SU-DHL-6 (cell line): ENCODE results near the gene NTRK3.

Experiments
- H2AFZ ChIP-seq: fragments of 200-600 bp; sonication (generic); 2 replicates; pipeline ENCODE4 v1.6.1; 2014; ENCODE audit warnings: low read depth, mild to moderate bottlenecking, moderate library complexity, mixed read lengths, antibody characterized with exemption, low read length; ENCODE audit not compliant: severe bottlenecking
- H3F3A ChIP-seq: fragments of 200-600 bp; shearing (Covaris generic); 2 replicates; pipeline ENCODE4 v1.6.0; 2016; ENCODE audit warnings: antibody characterized with exemption, mild to moderate bottlenecking; ENCODE audit not compliant: insufficient read depth
- H3K27ac ChIP-seq: fragments of 200-600 bp; sonication (generic); 2 replicates; pipeline ENCODE4 v1.5.1; 2016; ENCODE audit warnings: low read depth, mild to moderate bottlenecking, low read length, moderate library complexity, mixed read lengths
- H3K27me3 ChIP-seq: fragments of 200-600 bp; sonication (generic), shearing (Covaris generic); 2 replicates; pipeline ENCODE4 v1.6.0; 2014; ENCODE audit warnings: mild to moderate bottlenecking, low read length
- H3K36me3 ChIP-seq: fragments of 200-600 bp; sonication (generic); 2 replicates; pipeline ENCODE4 v1.6.1; 2014; ENCODE audit warnings: mild to moderate bottlenecking, low read length, mixed read lengths
- H3K4me2 ChIP-seq: fragments of 300-600, 200-600 bp; shearing (Covaris generic), sonication (generic); 2 replicates; pipeline ENCODE4 v1.6.0; 2014; ENCODE audit warnings: low read length, low read depth, mild to moderate bottlenecking; ENCODE audit not compliant: poor library complexity, severe bottlenecking
- H3K4me3 ChIP-seq: fragments of 200-600 bp; sonication (generic); 2 replicates; pipeline ENCODE4 v1.5.1; 2014; ENCODE audit warnings: antibody characterized with exemption, low read length, mild to moderate bottlenecking, mixed read lengths; ENCODE audit not compliant: insufficient read depth, poor library complexity, severe bottlenecking
- H3K79me2 ChIP-seq: fragments of 200-600 bp; sonication (generic); 2 replicates; pipeline ENCODE4 v1.6.1; 2014; ENCODE audit warnings: mild to moderate bottlenecking, low read length, moderate library complexity; ENCODE audit not compliant: insufficient read depth
- H3K9ac ChIP-seq: fragments of 200-600 bp; sonication (generic); 2 replicates; pipeline ENCODE4 v1.7.0; 2014; ENCODE audit warnings: mild to moderate bottlenecking, low read length
- H3K9me2 ChIP-seq: fragments of 200-600 bp; sonication (generic); replicated peaks from 2 replicates; pipeline ENCODE4 v1.6.1; 2014; ENCODE audit warnings: low read length; ENCODE audit not compliant: insufficient read depth
- H3K9me3 ChIP-seq: fragments of 200-600 bp; sonication (generic); 2 replicates; pipeline ENCODE4 v1.6.1; 2014; ENCODE audit warnings: low read length, mixed read lengths; ENCODE audit not compliant: insufficient read depth
- H4K20me1 ChIP-seq: fragments of 200-600 bp; sonication (generic); 2 replicates; pipeline ENCODE4 v1.6.1; 2014; ENCODE audit warnings: low read depth, mild to moderate bottlenecking, antibody characterized with exemption, low read length, moderate library complexity, mixed read lengths
- EZH2phosphoT487 ChIP-seq: fragments of 200-600 bp; sonication (generic), shearing (Covaris generic); conservative IDR thresholded peaks from 2 replicates; pipeline ENCODE4 v1.6.1; 2018; ENCODE audit warnings: mild to moderate bottlenecking, antibody characterized with exemption, low read length, moderate library complexity, mixed read lengths
- TF ChIP-seq, protein P1 (sequence below): fragments of 200-600 bp; sonication (generic); IDR thresholded peaks from one replicate; pipeline ENCODE4 v1.5.1; 2017; ENCODE audit warnings: antibody characterized with exemption, mild to moderate bottlenecking, low read length, moderate library complexity; ENCODE audit not compliant: insufficient read depth, poor library complexity, severe bottlenecking

NTRK3 gene

DNA sequence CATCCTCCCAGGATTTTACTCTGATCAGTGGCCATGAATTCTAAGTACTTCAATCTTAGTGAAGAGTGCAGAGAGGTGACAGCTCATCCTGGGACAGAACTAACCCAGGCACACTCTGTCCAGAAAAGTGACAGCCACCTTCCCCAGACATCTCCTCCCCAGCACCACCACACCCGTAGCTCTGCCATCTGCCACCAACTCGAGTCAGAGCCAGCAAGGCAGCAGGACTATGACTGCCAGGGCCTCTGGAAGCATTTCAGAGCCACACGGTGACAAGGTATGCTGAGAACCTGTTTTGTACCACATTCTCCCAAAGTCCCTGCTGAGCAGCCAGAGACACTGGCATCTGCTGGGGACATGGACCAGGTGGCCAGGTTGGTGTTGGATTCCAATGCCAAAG lies 71.0 kb downstream of the NTRK3 start:
- Histone ChIP-seq H3K27me3 (no peaks in the 10 kb centered on the region), H3K9ac (no peak overlapping the region), H3F3A (no peaks in the 10 kb centered on the region), H3K36me3 (no peaks in the 10 kb centered on the region), H3K9me2 (no peaks in the 10 kb centered on the region), H3K79me2 (no peaks in the 10 kb centered on the region), H2AFZ (no peak overlapping the region), H3K9me3 (no peaks in the 10 kb centered on the region), H3K27ac (no peak overlapping the region), H4K20me1 (no peaks in the 10 kb centered on the region), H3K4me2 (no peak overlapping the region), H3K4me3 (no peak overlapping the region)
- TF ChIP-seq, protein P1, sequence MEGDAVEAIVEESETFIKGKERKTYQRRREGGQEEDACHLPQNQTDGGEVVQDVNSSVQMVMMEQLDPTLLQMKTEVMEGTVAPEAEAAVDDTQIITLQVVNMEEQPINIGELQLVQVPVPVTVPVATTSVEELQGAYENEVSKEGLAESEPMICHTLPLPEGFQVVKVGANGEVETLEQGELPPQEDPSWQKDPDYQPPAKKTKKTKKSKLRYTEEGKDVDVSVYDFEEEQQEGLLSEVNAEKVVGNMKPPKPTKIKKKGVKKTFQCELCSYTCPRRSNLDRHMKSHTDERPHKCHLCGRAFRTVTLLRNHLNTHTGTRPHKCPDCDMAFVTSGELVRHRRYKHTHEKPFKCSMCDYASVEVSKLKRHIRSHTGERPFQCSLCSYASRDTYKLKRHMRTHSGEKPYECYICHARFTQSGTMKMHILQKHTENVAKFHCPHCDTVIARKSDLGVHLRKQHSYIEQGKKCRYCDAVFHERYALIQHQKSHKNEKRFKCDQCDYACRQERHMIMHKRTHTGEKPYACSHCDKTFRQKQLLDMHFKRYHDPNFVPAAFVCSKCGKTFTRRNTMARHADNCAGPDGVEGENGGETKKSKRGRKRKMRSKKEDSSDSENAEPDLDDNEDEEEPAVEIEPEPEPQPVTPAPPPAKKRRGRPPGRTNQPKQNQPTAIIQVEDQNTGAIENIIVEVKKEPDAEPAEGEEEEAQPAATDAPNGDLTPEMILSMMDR: no peak

GRCh38 chr15:88181613-88182012 lies 74.9 kb downstream of the NTRK3 start:
- no peaks in the 10 kb centered on the region for H3K36me3 ChIP-seq
- H3K9ac ChIP-seq: no peak overlapping the region
- no peak overlapping the region for H3K4me2 ChIP-seq
- H3K9me2 ChIP-seq: no peaks in the 10 kb centered on the region
- H3K27ac ChIP-seq: no peak overlapping the region
- H3K27me3 ChIP-seq: no peaks in the 10 kb centered on the region
- no peaks in the 10 kb centered on the region for H4K20me1 ChIP-seq
- no peaks in the 10 kb centered on the region for H3K79me2 ChIP-seq
- no peak overlapping the region for H3K4me3 ChIP-seq
- H3K9me3 ChIP-seq: no peaks in the 10 kb centered on the region
- H2AFZ ChIP-seq: no peak overlapping the region
- no peaks in the 10 kb centered on the region for H3F3A ChIP-seq
- TF ChIP-seq, protein P1: no peak
- no peak for TF ChIP-seq EZH2phosphoT487

DNA sequence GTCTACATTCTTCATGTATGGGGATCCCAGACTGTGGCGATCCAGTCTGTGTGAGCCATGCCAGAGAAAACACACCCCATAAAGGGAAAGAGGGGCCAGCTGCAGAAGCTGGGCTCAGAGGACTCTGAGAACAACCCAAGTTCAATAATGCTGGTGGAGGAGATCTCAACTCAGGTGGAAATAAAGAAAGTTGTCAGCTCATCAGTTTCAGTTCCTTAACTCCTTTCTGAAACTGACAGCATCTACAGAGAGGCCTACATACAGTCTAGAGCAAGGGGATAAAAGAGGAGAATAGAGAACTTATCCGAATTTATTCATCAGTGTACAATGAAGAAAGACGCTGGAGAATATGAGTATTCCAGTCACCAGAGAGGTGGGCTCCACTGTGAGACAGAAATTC lies 77.0 kb downstream of the NTRK3 start:
- no peak overlapping the region for H3K9ac ChIP-seq

More for the DNA sequence above, 77.0 kb downstream of the NTRK3 start:
- Histone ChIP-seq H3K36me3 (no peaks in the 10 kb centered on the region), H3K27ac (no peak overlapping the region), H3K9me3 (no peaks in the 10 kb centered on the region), H3K4me3 (no peak overlapping the region), H4K20me1 (no peaks in the 10 kb centered on the region), H3F3A (no peaks in the 10 kb centered on the region), H3K9me2 (no peaks in the 10 kb centered on the region), H3K4me2 (no peak overlapping the region), H3K79me2 (no peaks in the 10 kb centered on the region), H2AFZ (no peak overlapping the region), H3K27me3 (no peaks in the 10 kb centered on the region)
- TF ChIP-seq EZH2phosphoT487: no peak
- TF ChIP-seq, protein P1: no peak
